K562 (cell line): Measurements from ENCODE around the gene RMC1. TPM values are rescaled to one million over a fixed set of nuclear protein-coding genes. Genes with fewer than 3 reads are reported as not detected.

ENCODE experiments used
- CTBP1 ChIP-seq: fragments of 450-650 bp; IDR thresholded peaks from 2 replicates; pipeline ENCODE4 v1.6.1; 2016; ENCODE audit warnings: borderline replicate concordance
- GABPB1 ChIP-seq: sonication (generic); formaldehyde crosslinking; IDR thresholded peaks from 2 replicates; pipeline ENCODE4 v1.8.0; 2022; ENCODE audit warnings: mild to moderate bottlenecking, missing genetic modification reagents
- KDM2B ChIP-seq: fragments of 250-450 bp; sonication (Bioruptor Pico); IDR thresholded peaks from 2 replicates; pipeline ENCODE4 v1.8.0; 2021; ENCODE audit warnings: mild to moderate bottlenecking, moderate library complexity
- NEUROD1 ChIP-seq: fragments of 150-350 bp; IDR thresholded peaks from 2 replicates; pipeline ENCODE4 v1.6.1; 2014; ENCODE audit warnings: borderline replicate concordance, low read length, low read depth; ENCODE audit not compliant: partially characterized antibody
- NFXL1 ChIP-seq: fragments of 450-650 bp; formaldehyde crosslinking; IDR thresholded peaks from 2 replicates; pipeline ENCODE4 v1.4.0; 2021; ENCODE audit warnings: mild to moderate bottlenecking
- POLR3G ChIP-seq: IDR thresholded peaks from 2 replicates; pipeline ENCODE4 v1.6.1; 2011; ENCODE audit not compliant: insufficient read length, insufficient replicate concordance; ENCODE audit errors: extremely low read depth
- RCOR1 ChIP-seq, 2 experiments: IDR thresholded peaks; 2 replicates each; pipeline ENCODE4 v1.6.1; 2012; ENCODE audit warnings: low read depth in 2 of 2, low read length in 2 of 2, borderline replicate concordance in 1 of 2, improper control_type of control experiment in 1 of 2
- SMARCC2 ChIP-seq: fragments of 450-650 bp; IDR thresholded peaks from 2 replicates; pipeline ENCODE4 v1.6.1; 2017; ENCODE audit warnings: antibody characterized with exemption, moderate library complexity, mild to moderate bottlenecking, low read depth
- SRF ChIP-seq, 2 experiments: fragments of 250-450, 450-650 bp in 1 of 2; sonication (Bioruptor Pico) in 1 of 2; sonication (generic) in 1 of 2; formaldehyde crosslinking; IDR thresholded peaks; 2 replicates each; pipeline versions ENCODE4 v1.5.0 to v1.5.1; 2020 to 2022; ENCODE audit warnings: mild to moderate bottlenecking in 1 of 2, missing genetic modification reagents in 1 of 2
- TAF9B ChIP-seq: fragments of 450-650 bp; IDR thresholded peaks from 2 replicates; pipeline ENCODE4 v1.6.1; 2018; ENCODE audit warnings: mild to moderate bottlenecking; ENCODE audit not compliant: partially characterized antibody
- TCF7 ChIP-seq: sonication (generic); IDR thresholded peaks from 2 replicates; pipeline ENCODE4 v1.6.1; 2016; ENCODE audit warnings: antibody characterized with exemption, borderline replicate concordance
- TRIM24 ChIP-seq, 2 experiments: fragments of 450-650 bp; IDR thresholded peaks; 2 replicates each; pipeline ENCODE4 v1.6.1; 2016
- ZNF398 ChIP-seq: fragments of 250-450 bp; sonication (Bioruptor Pico); IDR thresholded peaks from 2 replicates; pipeline ENCODE4 v1.8.0; 2021; ENCODE audit warnings: moderate library complexity, mild to moderate bottlenecking, inconsistent platforms
- ZNF639 ChIP-seq, 2 experiments: fragments of 200-800 bp in 1 of 2; sonication (Bioruptor generic) in 1 of 2; sonication (generic) in 1 of 2; formaldehyde crosslinking in 1 of 2; IDR thresholded peaks in 1 of 2; conservative IDR thresholded peaks in 1 of 2; 2 replicates each; pipeline versions ENCODE4 v1.5.0 to v1.6.1; 2016 to 2020; ENCODE audit warnings: missing compliant biosample characterization in 1 of 2, missing genetic modification characterization in 1 of 2, missing genetic modification reagents in 1 of 2
- polyA plus RNA-seq, 8 experiments: library from polyadenylated mRNA; depleted of rRNA in 4 of 8; stranded (reverse) in 5 of 8; unstranded in 3 of 8; fragments of >200 nt; fragmentation: Nextera tagmentation in 2 of 8; fragmentation: Illumina TruSeq in 1 of 8; extraction: Ambion mirVana in 2 of 8; extraction: Trizol in 1 of 8; gene quantifications; 2 replicates each; pipeline versions ENCODE4 v1.2.1 to v1.2.3, GENCODE V29; 2011 to 2014; ENCODE audit warnings: inconsistent platforms in 1 of 8, missing spikeins in 1 of 8
- total RNA-seq, 7 experiments: library from RNA; depleted of rRNA in 6 of 7; stranded (reverse); fragments of >200 nt in 6 of 7; fragmentation: Illumina TruSeq in 2 of 7; extraction: Trizol in 2 of 7; gene quantifications; 2 replicates each; pipeline versions ENCODE4 v1.2.1 to v1.2.3, GENCODE V29; 2011 to 2021; ENCODE audit warnings: low replicate concordance in 1 of 7
- TF ChIP-seq, protein P1 (sequence below), 2 experiments: fragments of 450-650 bp in 1 of 2; sonication (generic) in 1 of 2; formaldehyde crosslinking in 1 of 2; IDR thresholded peaks; 2 replicates each; pipeline versions ENCODE4 v1.7.1 to v1.9.0; 2016 to 2022; ENCODE audit warnings: inconsistent platforms in 1 of 2, mild to moderate bottlenecking in 1 of 2, missing genetic modification reagents in 1 of 2

Gene RMC1
- total and polyA plus RNA-seq, 9 of the 15 experiments (the other 6 are each of a cell fraction or from before 2014, with no cell fraction given): 7.5 to 42.4 (median 35.5) TPM

DNA sequence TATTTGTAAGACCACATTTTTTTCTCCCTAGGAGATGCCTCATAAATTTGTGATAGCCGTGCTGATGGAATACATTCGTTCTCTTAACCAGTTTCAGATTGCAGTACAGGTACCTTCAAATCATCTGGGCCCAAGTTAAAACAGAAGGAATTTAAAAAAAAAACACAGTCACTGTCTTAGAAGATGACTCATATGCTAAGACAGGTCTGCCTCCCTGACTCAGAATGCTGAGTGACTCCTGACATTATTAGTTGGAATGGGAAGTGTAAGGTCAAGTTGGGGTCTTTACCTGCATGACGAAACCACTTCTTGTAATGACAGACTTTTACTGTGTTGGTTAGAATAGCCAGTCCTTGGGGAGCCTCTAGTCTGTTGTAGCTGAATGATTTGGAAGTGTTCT lies 26.3 kb downstream of the RMC1 start (continued):
- no peak for TF ChIP-seq ZNF398 (CRISPR knock-in tag)
- TF ChIP-seq GABPB1 (CRISPR knock-in tag): 0 out of 2 replicates have a peak, but pooled peaks have one; percentile 3
- peak in 1 of 2 experiments; percentile 73; a peak in 1 of 4 replicates for TF ChIP-seq SRF (CRISPR knock-in tag; IDR thresholded peaks at IDR 0.05)
- 0 out of 2 replicates have a peak, but pooled peaks have one; percentile 49 for TF ChIP-seq SMARCC2
- 0 out of 4 replicates have a peak, but pooled peaks of 1 of the 2 experiments have one; percentile 6 for TF ChIP-seq RCOR1 (IDR thresholded peaks at IDR 0.05; ENCODE audit: borderline replicate concordance in 1 of 2, low read depth in 2 of 2, low read length in 2 of 2)
- no peak for TF ChIP-seq KDM2B
- TF ChIP-seq NFXL1: no peak
- no peak for TF ChIP-seq TCF7
- TF ChIP-seq POLR3G: no peak
- peak; percentile 70; the same call in 1 of the 2 replicates for TF ChIP-seq CTBP1
- peak; percentile 10 for TF ChIP-seq TAF9B
- TF ChIP-seq, protein P1, sequence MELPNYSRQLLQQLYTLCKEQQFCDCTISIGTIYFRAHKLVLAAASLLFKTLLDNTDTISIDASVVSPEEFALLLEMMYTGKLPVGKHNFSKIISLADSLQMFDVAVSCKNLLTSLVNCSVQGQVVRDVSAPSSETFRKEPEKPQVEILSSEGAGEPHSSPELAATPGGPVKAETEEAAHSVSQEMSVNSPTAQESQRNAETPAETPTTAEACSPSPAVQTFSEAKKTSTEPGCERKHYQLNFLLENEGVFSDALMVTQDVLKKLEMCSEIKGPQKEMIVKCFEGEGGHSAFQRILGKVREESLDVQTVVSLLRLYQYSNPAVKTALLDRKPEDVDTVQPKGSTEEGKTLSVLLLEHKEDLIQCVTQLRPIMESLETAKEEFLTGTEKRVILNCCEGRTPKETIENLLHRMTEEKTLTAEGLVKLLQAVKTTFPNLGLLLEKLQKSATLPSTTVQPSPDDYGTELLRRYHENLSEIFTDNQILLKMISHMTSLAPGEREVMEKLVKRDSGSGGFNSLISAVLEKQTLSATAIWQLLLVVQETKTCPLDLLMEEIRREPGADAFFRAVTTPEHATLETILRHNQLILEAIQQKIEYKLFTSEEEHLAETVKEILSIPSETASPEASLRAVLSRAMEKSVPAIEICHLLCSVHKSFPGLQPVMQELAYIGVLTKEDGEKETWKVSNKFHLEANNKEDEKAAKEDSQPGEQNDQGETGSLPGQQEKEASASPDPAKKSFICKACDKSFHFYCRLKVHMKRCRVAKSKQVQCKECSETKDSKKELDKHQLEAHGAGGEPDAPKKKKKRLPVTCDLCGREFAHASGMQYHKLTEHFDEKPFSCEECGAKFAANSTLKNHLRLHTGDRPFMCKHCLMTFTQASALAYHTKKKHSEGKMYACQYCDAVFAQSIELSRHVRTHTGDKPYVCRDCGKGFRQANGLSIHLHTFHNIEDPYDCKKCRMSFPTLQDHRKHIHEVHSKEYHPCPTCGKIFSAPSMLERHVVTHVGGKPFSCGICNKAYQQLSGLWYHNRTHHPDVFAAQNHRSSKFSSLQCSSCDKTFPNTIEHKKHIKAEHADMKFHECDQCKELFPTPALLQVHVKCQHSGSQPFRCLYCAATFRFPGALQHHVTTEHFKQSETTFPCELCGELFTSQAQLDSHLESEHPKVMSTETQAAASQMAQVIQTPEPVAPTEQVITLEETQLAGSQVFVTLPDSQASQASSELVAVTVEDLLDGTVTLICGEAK (IDR thresholded peaks at IDR 0.05): peak; percentile 34
- TF ChIP-seq, protein P1 (CRISPR knock-in tag; IDR thresholded peaks at IDR 0.05): no peak
- TF ChIP-seq ZNF639 (CRISPR knock-in tag; conservative IDR thresholded peaks at IDR 0.05 in 1 of 2, IDR thresholded peaks at IDR 0.05 in 1 of 2): 0 out of 4 replicates have a peak, but pooled peaks of 1 of the 2 experiments have one; percentile 11
- TF ChIP-seq NEUROD1: peak; percentile 17
- 0 out of 4 replicates have a peak, but pooled peaks of 1 of the 2 experiments have one; percentile 19 for TF ChIP-seq TRIM24 (IDR thresholded peaks at IDR 0.05)
